HepG2 (cell line): ENCODE measurements around the gene TMEM135. TPM values are rescaled to one million over a fixed set of nuclear protein-coding genes. Genes with fewer than 3 reads are reported as not detected.

Experiments used
- ARNT2 ChIP-seq: sonication (generic); formaldehyde crosslinking; IDR thresholded peaks from 2 replicates; pipeline ENCODE4 v1.8.0; 2022; ENCODE audit warnings: mild to moderate bottlenecking, low read depth, missing genetic modification reagents, moderate library complexity
- EED ChIP-seq: sonication (generic); formaldehyde crosslinking; IDR thresholded peaks from 2 replicates; pipeline ENCODE4 v1.5.0; 2020; ENCODE audit warnings: mild to moderate bottlenecking, missing genetic modification reagents
- FOXP1 ChIP-seq, 2 experiments: fragments of 450-650 bp in 1 of 2; IDR thresholded peaks; 2 replicates each; pipeline ENCODE4 v1.6.1; 2017 to 2018; ENCODE audit warnings: antibody characterized with exemption in 1 of 2
- IKZF4 ChIP-seq: sonication (generic); formaldehyde crosslinking; IDR thresholded peaks from 2 replicates; pipeline ENCODE4 v1.5.1; 2020; ENCODE audit warnings: borderline replicate concordance, mild to moderate bottlenecking, low read depth, missing genetic modification reagents; ENCODE audit errors: not compliant biosample characterization
- MLLT10 ChIP-seq: sonication (generic); formaldehyde crosslinking; IDR thresholded peaks from 2 replicates; pipeline ENCODE4 v1.4.0; 2020; ENCODE audit warnings: missing genetic modification reagents
- NFE2L2 ChIP-seq: fragments of 150-350 bp; IDR thresholded peaks from 2 replicates; pipeline ENCODE4 v1.6.1; 2014; ENCODE audit warnings: low read length
- POGZ ChIP-seq: sonication (generic); formaldehyde crosslinking; IDR thresholded peaks from 2 replicates; pipeline ENCODE4 v1.4.0; 2020; ENCODE audit warnings: mild to moderate bottlenecking, missing genetic modification reagents
- SMARCE1 ChIP-seq: fragments of 450-650 bp; IDR thresholded peaks from 2 replicates; pipeline ENCODE4 v1.6.1; 2017; ENCODE audit warnings: borderline replicate concordance
- SOX5 ChIP-seq: IDR thresholded peaks from 2 replicates; pipeline ENCODE4 v1.6.1; 2016; ENCODE audit warnings: borderline replicate concordance
- TMF1 ChIP-seq: sonication (generic); formaldehyde crosslinking; IDR thresholded peaks from 2 replicates; pipeline ENCODE4 v1.8.1; 2022; ENCODE audit warnings: low read depth, missing genetic modification reagents
- XBP1 ChIP-seq: sonication (generic); formaldehyde crosslinking; IDR thresholded peaks from 2 replicates; pipeline ENCODE4 v1.5.0; 2020; ENCODE audit warnings: missing genetic modification reagents
- ZC3H4 ChIP-seq: sonication (generic); formaldehyde crosslinking; IDR thresholded peaks from 2 replicates; pipeline ENCODE4 v1.4.0; 2020; ENCODE audit warnings: missing genetic modification reagents, borderline replicate concordance
- ZGPAT ChIP-seq: IDR thresholded peaks from 2 replicates; pipeline ENCODE4 v1.6.1; 2016; ENCODE audit warnings: mild to moderate bottlenecking
- ZKSCAN1 ChIP-seq: fragments of 150-350 bp; IDR thresholded peaks from 2 replicates; pipeline ENCODE4 v1.6.1; 2014; ENCODE audit warnings: low read length
- ZNF251 ChIP-seq: sonication (generic); formaldehyde crosslinking; IDR thresholded peaks from 2 replicates; pipeline ENCODE4 v1.9.0; 2021; ENCODE audit warnings: mild to moderate bottlenecking, missing genetic modification reagents
- ZNF343 ChIP-seq: sonication (generic); formaldehyde crosslinking; IDR thresholded peaks from 2 replicates; pipeline ENCODE4 v1.4.0; 2020; ENCODE audit warnings: mild to moderate bottlenecking, missing genetic modification reagents
- ZNF800 ChIP-seq: sonication (generic); formaldehyde crosslinking; IDR thresholded peaks from 2 replicates; pipeline ENCODE4 v1.4.0; 2020; ENCODE audit warnings: missing genetic modification reagents
- ZNF879 ChIP-seq: sonication (generic); formaldehyde crosslinking; IDR thresholded peaks from 2 replicates; pipeline ENCODE4 v1.8.1; 2023; ENCODE audit warnings: missing genetic modification reagents
- polyA plus RNA-seq, 8 experiments: library from polyadenylated mRNA; depleted of rRNA in 3 of 8; stranded (reverse) in 7 of 8; unstranded in 1 of 8; fragments of >200 nt; fragmentation: Illumina TruSeq in 4 of 8; extraction: Trizol in 4 of 8; gene quantifications; 2 replicates each; pipeline versions ENCODE4 v1.2.1 to v1.2.3, GENCODE V29; 2011 to 2016; ENCODE audit warnings: low read depth in 4 of 8, missing spikeins in 1 of 8, mixed read lengths in 1 of 8; ENCODE audit not compliant: insufficient read depth in 1 of 8
- total RNA-seq, 5 experiments: library from RNA; depleted of rRNA; stranded (reverse); fragments of >200 nt; fragmentation: Illumina TruSeq; extraction: Trizol; gene quantifications; 2 replicates each; pipeline ENCODE4 v1.2.3, GENCODE V29; 2016; ENCODE audit warnings: low read depth in 1 of 5
- TF ChIP-seq, protein P1 (sequence below): IDR thresholded peaks from 2 replicates; pipeline ENCODE4 v1.6.1; 2018; ENCODE audit warnings: missing genetic modification reagents, mild to moderate bottlenecking, missing compliant biosample characterization
- TF ChIP-seq, protein P2 (sequence below): sonication (generic); formaldehyde crosslinking; IDR thresholded peaks from 2 replicates; pipeline ENCODE4 v1.4.0; 2020; ENCODE audit warnings: missing genetic modification reagents; ENCODE audit errors: not compliant biosample characterization
- TF ChIP-seq, protein P3 (sequence below): sonication (generic); formaldehyde crosslinking; IDR thresholded peaks from 2 replicates; pipeline ENCODE4 v1.4.0; 2020; ENCODE audit warnings: missing genetic modification reagents
- TF ChIP-seq, protein P4 (sequence below): sonication (generic); formaldehyde crosslinking; IDR thresholded peaks from 2 replicates; pipeline ENCODE4 v1.5.0; 2020; ENCODE audit warnings: missing genetic modification reagents

TMEM135 gene
- total and polyA plus RNA-seq, 2 of the 13 experiments (the other 11 are each of a cell fraction or from before 2014, with no cell fraction given), result 36.6 to 88.9 TPM

- TF ChIP-seq SOX5 (CRISPR knock-in tag) (peak; percentile 89), ZNF251 (no peak), TMF1 (CRISPR knock-in tag) (no peak), ZKSCAN1 (no peak), IKZF4 (no peak), NFE2L2 (no peak), SMARCE1 (no peak), ARNT2 (no peak), ZGPAT (peak; percentile 92), POGZ (CRISPR knock-in tag) (peak; percentile 82), ZNF879 (CRISPR knock-in tag) (no peak), ZC3H4 (CRISPR knock-in tag) (no peak), MLLT10 (no peak), EED (CRISPR knock-in tag) (no peak), XBP1 (CRISPR knock-in tag) (no peak), FOXP1 (IDR thresholded peaks at IDR 0.05) (peak; percentile 99), FOXP1 (CRISPR knock-in tag; IDR thresholded peaks at IDR 0.05) (peak; percentile 98), ZNF800 (no peak), ZNF343 (0 out of 2 replicates have a peak, but pooled peaks have one; percentile 27)
- TF ChIP-seq, protein P1, sequence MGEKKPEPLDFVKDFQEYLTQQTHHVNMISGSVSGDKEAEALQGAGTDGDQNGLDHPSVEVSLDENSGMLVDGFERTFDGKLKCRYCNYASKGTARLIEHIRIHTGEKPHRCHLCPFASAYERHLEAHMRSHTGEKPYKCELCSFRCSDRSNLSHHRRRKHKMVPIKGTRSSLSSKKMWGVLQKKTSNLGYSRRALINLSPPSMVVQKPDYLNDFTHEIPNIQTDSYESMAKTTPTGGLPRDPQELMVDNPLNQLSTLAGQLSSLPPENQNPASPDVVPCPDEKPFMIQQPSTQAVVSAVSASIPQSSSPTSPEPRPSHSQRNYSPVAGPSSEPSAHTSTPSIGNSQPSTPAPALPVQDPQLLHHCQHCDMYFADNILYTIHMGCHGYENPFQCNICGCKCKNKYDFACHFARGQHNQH (CRISPR knock-in tag), result peak; percentile 50; the same call in 1 of the 2 replicates
- TF ChIP-seq, protein P2, sequence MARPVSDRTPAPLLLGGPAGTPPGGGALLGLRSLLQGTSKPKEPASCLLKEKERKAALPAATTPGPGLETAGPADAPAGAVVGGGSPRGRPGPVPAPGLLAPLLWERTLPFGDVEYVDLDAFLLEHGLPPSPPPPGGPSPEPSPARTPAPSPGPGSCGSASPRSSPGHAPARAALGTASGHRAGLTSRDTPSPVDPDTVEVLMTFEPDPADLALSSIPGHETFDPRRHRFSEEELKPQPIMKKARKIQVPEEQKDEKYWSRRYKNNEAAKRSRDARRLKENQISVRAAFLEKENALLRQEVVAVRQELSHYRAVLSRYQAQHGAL, result no peak
- TF ChIP-seq, protein P3, sequence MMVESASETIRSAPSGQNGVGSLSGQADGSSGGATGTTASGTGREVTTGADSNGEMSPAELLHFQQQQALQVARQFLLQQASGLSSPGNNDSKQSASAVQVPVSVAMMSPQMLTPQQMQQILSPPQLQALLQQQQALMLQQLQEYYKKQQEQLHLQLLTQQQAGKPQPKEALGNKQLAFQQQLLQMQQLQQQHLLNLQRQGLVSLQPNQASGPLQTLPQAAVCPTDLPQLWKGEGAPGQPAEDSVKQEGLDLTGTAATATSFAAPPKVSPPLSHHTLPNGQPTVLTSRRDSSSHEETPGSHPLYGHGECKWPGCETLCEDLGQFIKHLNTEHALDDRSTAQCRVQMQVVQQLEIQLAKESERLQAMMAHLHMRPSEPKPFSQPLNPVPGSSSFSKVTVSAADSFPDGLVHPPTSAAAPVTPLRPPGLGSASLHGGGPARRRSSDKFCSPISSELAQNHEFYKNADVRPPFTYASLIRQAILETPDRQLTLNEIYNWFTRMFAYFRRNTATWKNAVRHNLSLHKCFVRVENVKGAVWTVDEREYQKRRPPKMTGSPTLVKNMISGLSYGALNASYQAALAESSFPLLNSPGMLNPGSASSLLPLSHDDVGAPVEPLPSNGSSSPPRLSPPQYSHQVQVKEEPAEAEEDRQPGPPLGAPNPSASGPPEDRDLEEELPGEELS (CRISPR knock-in tag), result peak; percentile 94
- TF ChIP-seq, protein P4, sequence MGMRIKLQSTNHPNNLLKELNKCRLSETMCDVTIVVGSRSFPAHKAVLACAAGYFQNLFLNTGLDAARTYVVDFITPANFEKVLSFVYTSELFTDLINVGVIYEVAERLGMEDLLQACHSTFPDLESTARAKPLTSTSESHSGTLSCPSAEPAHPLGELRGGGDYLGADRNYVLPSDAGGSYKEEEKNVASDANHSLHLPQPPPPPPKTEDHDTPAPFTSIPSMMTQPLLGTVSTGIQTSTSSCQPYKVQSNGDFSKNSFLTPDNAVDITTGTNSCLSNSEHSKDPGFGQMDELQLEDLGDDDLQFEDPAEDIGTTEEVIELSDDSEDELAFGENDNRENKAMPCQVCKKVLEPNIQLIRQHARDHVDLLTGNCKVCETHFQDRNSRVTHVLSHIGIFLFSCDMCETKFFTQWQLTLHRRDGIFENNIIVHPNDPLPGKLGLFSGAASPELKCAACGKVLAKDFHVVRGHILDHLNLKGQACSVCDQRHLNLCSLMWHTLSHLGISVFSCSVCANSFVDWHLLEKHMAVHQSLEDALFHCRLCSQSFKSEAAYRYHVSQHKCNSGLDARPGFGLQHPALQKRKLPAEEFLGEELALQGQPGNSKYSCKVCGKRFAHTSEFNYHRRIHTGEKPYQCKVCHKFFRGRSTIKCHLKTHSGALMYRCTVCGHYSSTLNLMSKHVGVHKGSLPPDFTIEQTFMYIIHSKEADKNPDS (CRISPR knock-in tag), result no peak
Observed at GRCh38 chr11:87076874-87077429, 39.2 kb downstream of the TMEM135 start (continued).
